Measurements from ENCODE around the gene JCAD.
A peak's percentile ranks its signal among the peaks of the same experiment; 100 is the strongest.
"Not testable (repeated sequence)": the region's sequence is repeated elsewhere in the genome, so short reads cannot be mapped to it uniquely, and the experiment has no call there.

The JCAD gene

DNA sequence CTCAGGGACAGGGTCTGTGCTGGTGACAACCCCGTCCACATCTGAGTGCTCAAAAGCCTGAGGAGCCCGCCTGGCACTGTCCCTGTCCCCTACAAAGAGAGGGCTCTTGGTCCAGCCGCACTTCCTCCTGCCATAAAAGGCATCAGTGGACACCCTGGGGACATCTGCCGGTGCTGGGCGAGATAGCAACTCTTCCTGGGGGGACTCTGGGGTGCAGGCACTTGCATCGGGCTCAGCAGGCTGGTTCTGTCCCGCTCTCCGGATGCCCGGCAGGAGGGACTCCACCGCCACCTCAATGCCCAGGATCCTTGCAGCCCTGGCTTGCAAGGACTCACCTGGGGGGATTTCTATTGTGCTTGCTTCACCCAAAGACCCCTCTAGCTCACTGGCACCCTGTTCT, 32.8 kb downstream of the JCAD start:
- no peak for DNase-seq (ENCODE audit: low read depth in 1 of 2, low spot score in 1 of 2)

DNA sequence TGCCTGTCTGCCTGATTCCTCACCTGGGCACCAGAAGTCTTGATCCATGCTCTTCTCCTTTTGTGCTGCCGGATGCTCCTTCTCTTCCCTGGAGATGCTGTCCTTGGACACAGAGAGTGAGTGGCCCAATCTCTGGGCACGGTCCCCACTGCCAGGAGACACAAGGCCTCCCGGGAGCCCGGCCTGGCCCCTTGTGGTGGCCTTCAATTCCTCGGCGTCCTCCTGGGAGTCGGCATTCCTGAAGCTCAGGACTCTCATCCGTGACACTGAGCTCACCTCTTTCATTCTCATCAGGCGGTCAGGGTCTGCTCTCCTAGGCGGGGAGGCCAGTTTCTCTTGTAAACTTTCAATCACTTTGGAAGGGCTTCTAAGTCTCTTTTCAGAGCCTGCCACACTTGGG, 33.3 kb downstream of the JCAD start:
- no peak for DNase-seq (ENCODE audit: low read depth in 1 of 2, low spot score in 1 of 2)

- not testable (repeated sequence) for DNase-seq (ENCODE audit: low read depth in 1 of 2, low spot score in 1 of 2)
Measured at GRCh38 chr10:30025428-30025827, 34.0 kb downstream of the JCAD start.

GRCh38 chr10:30022590-30022989, 36.8 kb downstream of the JCAD start:
- no peak for DNase-seq (ENCODE audit: low read depth in 1 of 2, low spot score in 1 of 2)

GRCh38 chr10:30019468-30019867, 39.9 kb downstream of the JCAD start:
- DNase-seq (ENCODE audit: low read depth in 1 of 2, low spot score in 1 of 2) = no peak

- DNase-seq (ENCODE audit: low read depth in 1 of 2, low spot score in 1 of 2) = no peak
Measured at GRCh38 chr10:30018496-30018895, 40.9 kb downstream of the JCAD start.

GRCh38 chr10:30017966-30018365, 41.4 kb downstream of the JCAD start:
- DNase-seq (ENCODE audit: low read depth in 1 of 2, low spot score in 1 of 2) = no peak

- no peak for DNase-seq (ENCODE audit: low read depth in 1 of 2, low spot score in 1 of 2)
Measured at GRCh38 chr10:30017556-30017955, 41.8 kb downstream of the JCAD start.

DNA sequence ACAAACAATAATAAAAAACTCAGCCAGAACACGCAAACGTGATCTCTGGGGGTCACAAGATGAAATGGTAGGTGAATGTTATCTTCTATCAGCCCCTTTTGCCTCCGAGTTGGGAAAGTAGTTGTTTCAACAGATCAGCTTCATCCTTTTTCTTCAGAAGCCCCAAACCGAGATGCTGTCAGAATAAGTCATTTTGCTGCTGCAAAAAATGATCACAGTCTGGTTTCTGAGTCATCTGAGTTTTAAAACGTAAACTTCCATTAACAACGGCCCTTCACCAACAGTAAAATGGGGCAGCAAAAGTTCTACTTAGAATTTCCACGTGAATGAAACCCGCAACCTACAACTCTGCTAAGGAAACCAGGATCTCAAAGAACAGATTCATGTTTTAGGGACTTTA, 44.9 kb downstream of the JCAD start:
- no peak for DNase-seq (ENCODE audit: low read depth in 1 of 2, low spot score in 1 of 2)

GRCh38 chr10:30013757-30014156, 45.6 kb downstream of the JCAD start:
- DNase-seq (ENCODE audit: low read depth in 1 of 2, low spot score in 1 of 2) = no peak

GRCh38 chr10:30011956-30012647, 47.3 kb downstream of the JCAD start:
- DNase-seq (ENCODE audit: low read depth in 1 of 2, low spot score in 1 of 2) = no peak

DNA sequence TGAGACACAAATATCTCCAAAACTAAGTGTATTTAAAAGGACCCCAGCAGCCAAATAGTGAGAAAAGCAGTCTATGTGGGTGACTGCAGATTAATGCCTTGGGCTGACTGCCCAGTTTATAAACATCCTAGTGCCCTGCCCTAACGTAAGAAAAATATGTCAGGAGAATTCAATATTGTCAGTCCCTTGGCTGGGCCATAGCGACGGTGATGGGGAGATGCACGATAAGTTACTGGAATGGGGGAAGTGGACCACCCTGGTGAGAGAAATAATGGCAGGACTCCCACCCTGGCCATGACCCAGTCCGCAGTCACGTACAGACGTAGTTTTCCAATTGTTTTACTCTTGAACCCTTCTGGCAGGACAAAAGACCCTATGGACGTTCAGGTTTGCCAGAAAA, 48.0 kb downstream of the JCAD start:
- no peak for DNase-seq (ENCODE audit: low read depth in 1 of 2, low spot score in 1 of 2)

DNA sequence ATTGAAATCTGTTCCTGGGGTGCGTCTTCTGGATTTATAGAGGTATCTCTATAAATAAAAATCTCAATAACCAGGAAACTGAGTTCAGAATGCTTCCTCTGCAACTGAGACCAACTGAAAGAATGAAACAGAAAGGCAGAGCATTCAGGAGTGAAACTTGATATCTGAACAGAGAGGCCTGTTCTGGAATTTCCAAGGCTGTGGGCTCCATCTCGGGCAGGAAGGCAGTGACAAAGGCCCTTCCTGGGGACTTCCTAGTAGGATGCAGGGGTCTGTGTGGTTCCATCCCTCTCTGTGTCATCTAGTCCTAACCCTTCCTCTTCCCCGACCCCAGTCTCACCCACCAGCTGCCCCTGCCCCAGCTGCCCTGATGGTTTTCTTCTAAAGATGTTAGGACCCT, 52.0 kb downstream of the JCAD start:
- no peak for DNase-seq (ENCODE audit: low read depth in 1 of 2, low spot score in 1 of 2)

- no peak for DNase-seq (ENCODE audit: low read depth in 1 of 2, low spot score in 1 of 2)
Measured at GRCh38 chr10:30006410-30006809, 53.0 kb downstream of the JCAD start.

GRCh38 chr10:30005116-30005515, 54.3 kb downstream of the JCAD start:
- not testable (repeated sequence) for DNase-seq (ENCODE audit: low read depth in 1 of 2, low spot score in 1 of 2)

- DNase-seq (ENCODE audit: low read depth in 1 of 2, low spot score in 1 of 2) = peak in 1 of 2 donors; percentile 32
Measured at GRCh38 chr10:30002426-30003266, 56.7 kb downstream of the JCAD start.

- DNase-seq (ENCODE audit: low read depth in 1 of 2, low spot score in 1 of 2) = no peak
Measured at GRCh38 chr10:30000802-30001571, 58.4 kb downstream of the JCAD start.

DNA sequence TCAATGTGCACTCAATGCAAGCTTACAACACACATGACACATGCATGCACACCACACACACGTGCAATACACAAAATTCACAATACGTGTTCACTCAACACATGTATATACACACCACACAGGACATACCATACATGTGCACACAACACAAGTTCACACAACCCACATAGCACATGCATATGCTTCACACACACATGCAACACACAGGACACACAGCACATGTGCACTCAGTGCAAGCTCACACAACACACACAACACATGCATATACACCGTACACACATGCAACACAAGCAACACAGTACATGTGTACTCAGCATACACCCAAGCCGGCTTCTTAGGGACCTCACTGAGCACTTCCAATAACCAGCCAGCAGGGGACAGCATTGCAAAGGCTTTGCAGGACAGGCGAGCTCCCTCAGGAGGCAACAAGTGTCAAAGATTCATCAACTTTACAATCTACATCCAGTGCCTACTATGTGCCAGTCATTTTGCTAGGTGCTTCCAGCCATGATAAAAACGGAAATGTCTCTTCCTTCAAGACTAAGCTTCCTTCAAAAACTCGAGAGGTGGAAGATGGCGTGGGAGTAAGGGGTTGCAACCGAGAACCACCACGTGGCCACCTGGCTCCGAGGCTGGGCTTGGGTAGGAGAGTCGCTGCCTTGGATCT, 61.1 kb downstream of the JCAD start:
- DNase-seq (ENCODE audit: low read depth in 1 of 2, low spot score in 1 of 2) = peak; percentile 42 to 49

GRCh38 chr10:29994811-29995210, 64.6 kb downstream of the JCAD start:
- DNase-seq (ENCODE audit: low read depth in 1 of 2, low spot score in 1 of 2) = no peak

DNA sequence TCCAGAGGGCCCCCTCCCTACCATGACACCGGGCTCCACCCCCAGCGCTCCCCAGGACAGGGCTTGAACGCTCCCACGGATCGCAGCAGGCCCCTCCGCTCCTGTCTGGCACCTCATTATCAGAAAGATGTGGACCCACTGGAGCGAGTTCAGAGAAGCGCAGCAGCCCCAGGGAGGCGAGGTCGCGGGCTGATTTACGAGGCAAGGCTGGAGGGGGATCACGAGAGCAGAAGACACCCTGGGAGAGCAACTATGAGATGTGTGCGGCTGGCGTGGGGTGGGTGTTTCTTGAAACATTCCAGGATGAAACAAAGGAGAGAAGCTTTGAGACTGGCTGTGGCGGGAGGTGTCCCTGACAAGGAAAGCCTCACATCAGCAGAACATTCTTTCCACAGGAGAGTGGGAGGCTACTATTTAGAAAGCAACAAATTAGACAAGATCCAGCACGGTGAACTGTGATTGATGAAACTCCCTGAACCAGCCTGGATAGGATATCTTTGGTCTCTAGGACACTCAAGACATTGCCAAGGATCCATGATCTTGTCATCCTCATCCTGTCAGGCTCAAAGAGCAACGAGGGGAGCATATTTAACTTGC, 66.0 kb downstream of the JCAD start:
- DNase-seq (ENCODE audit: low read depth in 1 of 2, low spot score in 1 of 2) = no peak

DNA sequence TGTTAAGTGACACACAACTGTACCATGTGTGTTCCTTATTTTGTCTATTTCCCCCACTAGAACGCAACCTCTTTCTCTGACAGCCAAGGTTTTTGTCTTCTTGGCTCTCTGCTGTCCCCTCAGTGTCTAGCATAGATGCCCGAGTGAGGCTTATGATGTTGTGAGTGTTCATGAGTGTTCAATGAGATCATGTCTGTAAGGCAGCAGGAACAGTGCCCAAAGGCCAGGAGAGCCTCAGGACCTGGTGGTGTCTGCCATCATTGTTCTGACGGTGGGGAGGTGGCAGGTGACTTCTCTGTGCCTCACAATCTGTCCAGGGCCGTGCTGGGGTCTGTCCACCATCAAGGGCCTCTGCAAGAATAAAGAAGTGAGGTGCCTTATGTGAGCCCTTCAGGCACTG, 66.5 kb downstream of the JCAD start:
- no peak for DNase-seq (ENCODE audit: low read depth in 1 of 2, low spot score in 1 of 2)
